CD4-positive, alpha-beta T cell treated with Interleukin-2 at 100 ng/mL for 4 hours (primary cell): Measurements from ENCODE around the gene RPRD1B.

Experiments used
- DNase-seq: peaks from one replicate; pipeline ENCODE4 v3.0.0-alpha.2; 2020; ENCODE audit warnings: low spot score

The RPRD1B gene

DNA sequence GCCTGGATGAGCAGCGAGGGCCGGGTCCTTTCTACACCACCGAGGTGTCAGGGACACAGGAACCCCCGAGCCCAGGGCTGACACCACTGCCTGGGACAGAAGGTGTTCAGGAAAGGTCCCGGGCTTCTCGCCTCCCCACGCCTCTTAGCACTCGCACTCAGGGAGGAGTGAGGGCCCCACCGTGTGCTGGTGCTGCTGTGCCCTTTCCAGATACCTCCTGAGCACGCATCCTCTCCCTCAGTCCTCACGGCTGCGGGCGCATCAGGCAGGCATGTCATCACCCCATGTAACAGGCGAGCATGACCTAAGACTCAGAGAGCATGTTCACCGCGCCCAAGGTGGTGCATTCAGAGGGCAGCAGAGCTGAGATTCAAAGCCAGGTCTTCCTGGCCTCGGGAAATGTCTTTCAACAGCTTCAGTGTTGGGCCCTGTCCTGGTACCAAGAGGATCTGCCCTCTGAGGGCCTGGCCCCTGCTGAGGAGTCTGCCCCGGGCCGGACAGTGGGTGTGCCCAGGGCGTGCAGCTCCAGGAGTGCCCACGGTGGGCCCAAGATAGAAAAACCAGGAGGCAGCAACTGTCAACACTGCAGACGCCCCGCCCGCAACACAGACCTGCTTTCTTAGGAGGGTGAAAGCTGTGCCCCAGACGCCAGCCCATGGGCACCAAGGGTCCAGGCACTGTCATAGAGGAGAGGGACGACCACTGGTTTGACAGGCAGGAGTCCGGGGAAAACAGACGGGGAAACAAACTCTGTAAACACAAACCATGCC is 102.3 kb downstream of the RPRD1B start:
- no peak for DNase-seq

DNA sequence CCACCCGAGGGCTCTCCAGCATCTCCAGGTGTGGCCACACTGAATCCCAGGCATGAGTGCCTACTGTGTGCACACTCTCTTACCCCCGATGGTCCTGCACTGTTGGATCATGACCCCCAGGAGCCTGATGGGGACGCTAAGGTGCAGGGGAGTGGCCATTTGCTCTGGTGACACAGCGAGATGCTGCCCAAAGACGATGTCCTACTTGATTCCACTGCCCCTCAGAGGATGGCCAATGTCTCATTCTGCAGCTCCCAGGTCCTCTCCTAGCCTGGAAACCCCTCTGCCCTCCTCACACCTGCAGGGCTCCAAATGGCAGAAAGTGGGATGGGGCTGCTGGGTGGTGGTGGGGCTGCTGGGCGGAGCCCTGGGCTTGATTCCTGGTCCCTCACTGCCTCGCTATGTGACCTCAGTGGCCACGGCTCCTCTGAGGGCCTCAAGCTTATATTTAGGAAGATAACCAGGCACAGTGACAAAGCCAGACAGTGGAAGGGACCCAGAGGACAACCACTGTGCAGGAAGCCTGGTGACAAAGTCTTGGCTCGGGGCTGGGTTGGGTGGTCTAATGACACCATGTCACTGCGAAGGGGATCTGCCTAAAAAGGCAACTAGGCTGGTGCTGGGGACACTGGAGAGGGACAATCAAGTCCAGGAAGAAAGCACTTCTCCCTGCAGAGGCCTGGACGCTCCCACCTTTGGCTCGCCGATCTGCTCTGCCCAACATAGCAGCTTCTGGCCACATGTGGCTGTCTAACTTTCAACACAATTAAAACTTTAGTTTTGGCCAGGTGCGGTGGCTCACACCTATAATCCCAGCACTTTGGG is 103.1 kb downstream of the RPRD1B start:
- DNase-seq, result no peak

DNA sequence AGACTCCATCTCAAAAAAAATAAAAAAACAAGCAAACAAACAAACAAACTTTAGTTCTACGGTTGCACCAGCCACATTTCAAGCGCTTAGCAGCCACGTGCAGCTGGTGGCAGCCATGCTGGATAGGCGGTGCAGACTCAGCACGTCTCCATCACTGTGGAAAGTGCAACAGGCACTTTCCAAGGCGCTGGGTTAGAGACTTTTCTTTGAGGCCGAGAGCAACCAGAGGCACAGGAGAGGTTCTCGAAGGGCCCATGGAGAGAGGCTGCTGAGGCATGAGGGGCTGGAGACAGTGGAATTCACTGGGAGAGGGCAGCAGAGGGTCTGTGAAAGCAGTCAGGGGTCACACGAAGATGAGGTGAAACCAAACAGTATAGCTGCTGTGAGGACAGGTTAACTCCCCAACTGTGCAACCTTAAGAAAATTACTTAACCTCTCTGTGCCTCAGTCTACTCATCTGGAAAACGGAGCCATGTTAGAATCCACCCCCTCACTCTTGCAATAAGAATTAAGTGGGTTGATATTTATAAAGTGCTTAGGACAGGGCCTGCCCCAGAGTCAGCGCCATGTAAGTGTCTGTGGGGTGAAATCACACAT is 104.0 kb downstream of the RPRD1B start:
- no peak for DNase-seq

DNA sequence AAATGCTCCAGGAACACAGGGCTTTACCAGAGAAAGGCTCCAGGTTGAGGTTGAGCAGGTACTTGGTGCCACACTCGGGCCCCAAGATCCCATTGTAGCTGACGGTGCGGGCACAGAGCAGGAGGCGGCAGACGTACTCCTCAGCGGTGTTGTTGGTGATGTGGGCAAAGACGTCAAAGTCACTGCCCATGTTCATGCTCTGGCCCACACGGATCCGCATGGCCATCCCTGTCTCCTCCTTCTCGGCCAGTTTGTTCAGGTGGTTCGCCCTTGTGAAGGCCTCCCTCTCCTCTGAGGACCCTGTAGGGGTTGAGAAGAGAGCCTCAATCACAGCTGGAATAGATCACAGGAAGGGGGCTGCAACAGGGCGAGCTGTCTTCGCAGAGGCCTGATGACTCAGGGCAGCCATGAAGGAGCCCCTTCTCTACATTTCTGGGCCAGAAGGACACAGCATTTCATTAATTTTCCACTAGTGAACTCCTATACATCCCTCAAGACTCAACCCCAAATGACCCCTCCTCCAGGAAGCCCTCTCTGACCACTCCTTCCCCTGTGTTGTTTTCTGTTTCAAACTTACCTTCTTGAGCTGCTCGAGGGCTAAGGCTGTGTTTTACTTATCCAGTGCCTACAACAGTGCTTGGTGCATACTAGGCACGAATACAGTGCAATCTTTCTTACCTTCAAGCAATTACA is 104.7 kb downstream of the RPRD1B start:
- DNase-seq, result no peak

DNA sequence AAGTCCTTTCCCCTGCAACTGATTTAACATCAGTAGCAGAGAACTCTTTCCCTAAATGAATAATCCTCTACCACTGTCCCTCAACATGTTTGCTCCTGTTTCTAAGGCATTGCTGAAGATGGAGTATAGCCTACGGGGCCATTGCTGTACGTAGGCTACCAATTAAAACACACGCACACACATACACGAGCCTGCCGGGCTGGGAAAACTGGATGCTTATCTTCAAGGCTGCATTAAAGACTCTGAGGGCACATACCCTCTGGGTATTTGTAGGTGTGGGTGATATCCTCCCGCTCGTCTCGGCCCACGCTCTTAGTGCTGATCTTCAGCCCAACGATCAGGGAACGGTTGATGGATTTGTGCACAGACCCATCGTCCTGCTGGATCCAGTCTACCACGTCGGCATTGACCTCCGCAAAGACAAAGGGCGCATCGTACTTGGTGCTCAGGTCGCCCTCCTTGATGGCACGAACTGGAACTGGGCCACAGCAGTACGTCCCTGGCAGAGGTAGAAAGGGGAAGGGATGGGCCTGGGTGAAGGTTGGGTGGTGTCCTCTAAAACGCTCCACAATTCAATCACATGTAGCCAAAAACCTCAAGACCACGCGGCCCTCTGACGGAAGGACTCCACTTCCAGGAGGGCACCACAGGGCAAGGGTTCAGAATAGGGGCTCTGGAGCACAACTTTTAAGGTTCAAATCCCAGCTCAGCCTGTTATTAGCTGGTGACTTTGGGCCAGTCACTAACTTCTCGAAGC is 105.8 kb downstream of the RPRD1B start:
- DNase-seq, result no peak

DNA sequence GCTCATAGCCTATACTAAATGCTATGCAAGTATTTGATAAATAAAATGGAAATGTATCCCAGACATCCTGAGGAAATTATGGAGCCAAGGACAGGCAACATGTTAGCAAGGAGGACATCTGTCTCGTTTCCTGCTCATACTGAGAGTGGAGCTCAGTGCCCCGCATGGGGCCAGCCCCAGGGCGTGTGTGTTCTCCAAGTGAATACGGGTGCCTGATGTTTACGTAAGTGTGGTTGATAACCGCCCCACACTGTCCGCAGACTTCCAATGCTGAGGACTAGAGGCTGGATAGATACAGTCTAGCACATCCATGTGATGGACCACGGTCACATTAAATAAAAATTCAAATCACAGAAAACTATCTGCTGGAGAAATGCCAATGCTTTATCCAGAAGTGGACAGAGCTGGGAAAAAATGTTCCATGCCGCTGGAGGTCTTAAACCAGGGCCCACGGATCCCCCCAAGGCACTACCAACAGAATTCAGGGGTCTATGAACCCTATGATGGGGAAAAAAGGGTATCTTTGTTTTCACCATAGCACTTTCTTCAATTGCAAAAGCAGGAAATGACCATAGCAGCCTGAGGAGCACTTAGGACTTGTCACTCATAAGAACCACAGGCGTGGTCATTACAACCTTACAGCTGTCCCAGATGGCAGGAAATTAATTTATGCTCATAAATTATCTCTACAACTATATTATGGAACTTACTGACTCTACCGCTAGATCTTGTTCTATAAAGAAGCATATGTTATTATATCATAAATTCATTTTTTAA is 106.6 kb downstream of the RPRD1B start:
- DNase-seq, result no peak

DNA sequence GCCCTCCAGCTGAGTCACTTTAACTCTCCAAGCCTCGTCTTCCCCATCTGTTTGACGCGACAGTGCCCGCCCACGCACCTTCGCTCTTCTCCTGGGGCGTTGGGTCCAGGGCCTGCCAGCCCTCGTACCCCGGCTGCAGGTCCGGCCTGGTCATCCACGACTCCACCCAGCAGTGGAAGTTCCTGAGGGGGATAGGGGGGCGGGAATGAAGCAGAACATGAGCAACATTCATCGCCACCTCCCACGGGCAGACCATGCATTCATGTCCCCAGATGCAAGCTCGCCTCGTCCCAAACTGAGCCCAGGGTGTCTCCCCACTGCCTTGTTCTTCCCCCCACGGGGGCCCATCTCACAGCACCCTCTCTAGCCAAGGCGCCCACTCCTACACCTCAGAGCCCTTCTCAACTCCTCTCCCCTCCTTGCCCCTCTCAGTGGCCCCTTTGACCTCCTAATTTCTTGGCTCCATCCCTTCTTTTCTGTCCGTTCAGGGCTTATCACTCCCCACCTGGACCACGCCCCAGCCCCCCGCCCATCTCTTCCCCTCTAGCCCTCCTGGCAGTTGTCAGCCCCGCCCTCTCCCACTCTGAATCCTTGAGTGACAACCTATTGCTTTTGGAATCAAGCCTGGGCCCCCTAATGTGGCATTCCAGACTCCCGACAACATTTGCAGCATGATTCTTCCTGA is 107.8 kb downstream of the RPRD1B start:
- no peak for DNase-seq
